ENCODE data around the gene SLC16A6.
"Not testable (repeated sequence)": the region's sequence is repeated elsewhere in the genome, so short reads cannot be mapped to it uniquely, and the experiment has no call there.

SLC16A6 gene

GRCh38 chr17:68231541-68231940 lies 59.4 kb downstream of the SLC16A6 start:
- TF ChIP-seq Cebpa-rat (IDR thresholded peaks at IDR 0.05) = no peak
- Histone ChIP-seq H3K4me2 (no peak overlapping the region), H3K9me3 (no peaks in the 10 kb centered on the region), H4K20me1 (no peaks in the 10 kb centered on the region), H3K27ac (no peak overlapping the region), H3K9ac (no peak overlapping the region), H3K4me3 (no peak overlapping the region), H3K36me3 (0 out of 2 replicates have a peak, but pooled peaks cover 23% of the 10 kb centered on the region), H3K27me3 (no peaks in the 10 kb centered on the region), H3K4me1 (peaks cover 45% of the 10 kb centered on the region)

DNA sequence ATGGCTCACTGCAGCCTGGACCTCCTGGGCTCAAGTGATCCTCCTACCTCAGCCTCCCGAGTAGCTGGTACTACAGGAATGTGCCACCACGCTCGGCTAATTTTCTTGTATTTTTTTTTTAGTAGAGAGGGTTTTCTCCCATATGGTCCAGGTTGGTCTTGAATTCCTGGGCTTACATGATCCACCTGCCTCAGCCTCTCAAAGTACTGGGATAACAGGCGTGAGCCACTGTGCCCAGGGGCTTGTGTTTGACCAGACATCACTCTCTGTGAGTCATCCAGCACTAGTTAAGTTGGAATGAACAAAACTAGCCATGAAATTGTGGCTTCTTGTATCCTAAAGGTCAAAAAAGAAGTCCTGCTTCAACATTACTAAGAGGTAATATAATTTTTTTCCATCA lies 59.8 kb downstream of the SLC16A6 start:
- 0 out of 2 replicates have a peak, but pooled peaks cover 27% of the 10 kb centered on the region for H3K36me3 ChIP-seq
- not testable (repeated sequence) for H3K4me3 ChIP-seq, H3K27me3 ChIP-seq, H3K9ac ChIP-seq, H4K20me1 ChIP-seq, H3K9me3 ChIP-seq, H3K4me2 ChIP-seq, H3K27ac ChIP-seq
- peaks cover 43% of the 10 kb centered on the region for H3K4me1 ChIP-seq

GRCh38 chr17:68229619-68230018 lies 61.3 kb downstream of the SLC16A6 start:
- no peaks in the 10 kb centered on the region for H3K27me3 ChIP-seq
- peaks cover 41% of the 10 kb centered on the region for H3K4me1 ChIP-seq
- H3K9ac ChIP-seq = no peak overlapping the region
- H3K36me3 ChIP-seq = 0 out of 2 replicates have a peak, but pooled peaks cover 31% of the 10 kb centered on the region
- H3K4me3 ChIP-seq = no peak overlapping the region
- no peak for TF ChIP-seq Cebpa-rat (IDR thresholded peaks at IDR 0.05)
- no peaks in the 10 kb centered on the region for H4K20me1 ChIP-seq
- H3K27ac ChIP-seq = peak overlapping the region; percentile 75; the same call in 1 of the 2 replicates
- H3K4me2 ChIP-seq = peak overlapping the region; percentile 67; the same call in 1 of the 2 replicates
- H3K9me3 ChIP-seq = no peaks in the 10 kb centered on the region

DNA sequence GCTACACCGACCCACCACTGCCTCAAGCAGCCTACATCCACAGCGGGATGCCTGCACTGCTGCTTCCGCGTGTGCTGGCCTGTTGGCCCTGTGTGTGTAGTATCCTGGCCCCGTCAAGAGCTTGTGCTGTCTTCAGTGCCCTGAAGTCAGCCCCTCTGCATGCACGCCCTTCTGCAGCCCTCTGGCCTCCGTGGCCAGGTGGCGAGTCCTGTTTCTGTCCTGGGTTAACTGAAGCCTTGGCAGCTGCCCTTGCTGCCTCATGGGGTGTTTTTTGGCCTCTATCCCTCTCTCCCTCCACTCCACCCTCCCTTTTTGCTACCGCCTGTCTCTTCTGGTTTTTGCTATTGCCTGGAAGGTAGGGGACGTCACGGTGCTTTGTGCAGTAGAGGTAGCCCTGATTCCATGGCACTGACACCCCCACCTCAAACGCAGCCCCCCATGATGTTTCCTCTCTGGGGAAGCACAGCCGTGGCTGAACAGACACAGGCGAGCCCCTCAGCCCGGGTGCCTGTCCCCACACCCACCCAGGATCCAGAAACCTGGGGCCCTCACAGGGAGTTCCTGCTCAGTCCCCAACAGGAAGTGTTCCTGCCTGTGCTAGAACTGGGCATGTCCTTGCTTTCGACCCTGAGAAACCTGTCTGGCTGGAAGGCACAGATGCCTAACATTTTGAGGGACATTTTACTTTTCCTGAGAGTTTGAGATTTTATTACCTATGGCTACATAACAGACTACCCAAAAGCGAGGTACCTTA lies 61.9 kb downstream of the SLC16A6 start:
- TF ChIP-seq Cebpa-rat (IDR thresholded peaks at IDR 0.05) = no peak
- peaks cover 41% of the 10 kb centered on the region for H3K4me1 ChIP-seq
- no peak overlapping the region for H3K4me3 ChIP-seq
- peak overlapping the region; percentile 75 for H3K27ac ChIP-seq
- H3K36me3 ChIP-seq = 0 out of 2 replicates have a peak, but pooled peaks cover 31% of the 10 kb centered on the region
- H3K9ac ChIP-seq = peak overlapping the region; percentile 53
- no peaks in the 10 kb centered on the region for H3K9me3 ChIP-seq
- no peaks in the 10 kb centered on the region for H4K20me1 ChIP-seq
- H3K27me3 ChIP-seq = no peaks in the 10 kb centered on the region
- H3K4me2 ChIP-seq = peak overlapping the region; percentile 67

- H3K36me3 ChIP-seq = 0 out of 2 replicates have a peak, but pooled peaks cover 31% of the 10 kb centered on the region
- H4K20me1 ChIP-seq, H3K4me3 ChIP-seq, H3K27me3 ChIP-seq, H3K9me3 ChIP-seq: not testable (repeated sequence)
- H3K4me2 ChIP-seq = peak overlapping the region; percentile 67
- peak overlapping the region; percentile 75; the same call in 1 of the 2 replicates for H3K27ac ChIP-seq
- H3K9ac ChIP-seq = peak overlapping the region; percentile 53; the same call in 1 of the 2 replicates
- peaks cover 40% of the 10 kb centered on the region for H3K4me1 ChIP-seq
Measured at GRCh38 chr17:68228039-68228680, 62.8 kb downstream of the SLC16A6 start.

DNA sequence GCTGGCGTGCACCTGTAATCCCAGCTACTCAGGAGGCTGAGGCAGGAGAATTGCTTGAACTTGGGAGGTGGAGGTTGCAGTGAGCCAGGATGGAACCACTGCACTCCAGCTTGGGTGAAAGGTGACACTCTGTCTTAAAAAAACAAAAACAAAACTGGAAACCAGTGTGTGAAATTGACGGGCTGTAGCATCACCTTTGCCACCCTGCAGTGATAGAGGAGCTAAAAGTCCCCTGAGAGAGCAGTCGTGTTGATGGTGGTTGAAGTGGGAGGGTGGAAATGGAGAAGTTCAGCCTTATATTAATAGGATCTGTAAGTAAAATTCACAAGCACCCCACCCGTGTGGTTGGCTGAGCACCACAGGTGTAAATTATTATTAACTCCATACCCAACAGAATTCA lies 65.9 kb downstream of the SLC16A6 start:
- Histone ChIP-seq H3K36me3 (peaks cover 36% of the 10 kb centered on the region), H3K4me2 (peak overlapping the region; percentile 56), H3K4me1 (peaks cover 40% of the 10 kb centered on the region)
- not testable (repeated sequence) for H3K27me3 ChIP-seq, H3K9me3 ChIP-seq, H3K27ac ChIP-seq, H3K9ac ChIP-seq, H4K20me1 ChIP-seq, H3K4me3 ChIP-seq

- Histone ChIP-seq H3K27ac (no peak overlapping the region), H3K27me3 (no peaks in the 10 kb centered on the region), H4K20me1 (no peaks in the 10 kb centered on the region; the same call in 1 of the 2 replicates), H3K4me2 (no peak overlapping the region), H3K4me1 (peaks cover 19% of the 10 kb centered on the region), H3K9ac (no peak overlapping the region), H3K9me3 (0 out of 2 replicates have a peak, but pooled peaks cover 8% of the 10 kb centered on the region), H3K36me3 (peaks cover 41% of the 10 kb centered on the region), H3K4me3 (no peak overlapping the region)
- TF ChIP-seq Cebpa-rat (IDR thresholded peaks at IDR 0.05) = no peak
Measured at GRCh38 chr17:68222606-68223005, 68.3 kb downstream of the SLC16A6 start.

DNA sequence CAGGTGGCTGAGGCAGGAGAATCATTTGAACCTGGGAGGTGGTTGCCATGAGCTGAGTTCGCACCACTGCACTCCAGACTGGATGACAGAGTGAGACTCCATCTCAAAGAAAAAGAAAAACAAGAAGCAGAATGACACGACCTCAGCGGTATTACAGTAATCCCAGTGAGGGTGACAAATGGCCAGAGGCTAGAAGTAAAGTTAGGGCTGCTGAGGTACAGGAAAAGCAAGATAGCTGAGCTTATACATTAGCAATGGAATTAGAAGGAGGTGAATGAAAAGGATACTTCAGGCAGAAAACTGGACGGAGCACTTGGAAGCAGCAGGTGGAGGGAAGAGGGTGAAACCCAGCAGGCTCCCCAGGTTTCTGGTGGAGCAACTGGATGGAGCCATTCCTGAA lies 69.1 kb downstream of the SLC16A6 start:
- H3K27ac ChIP-seq = no peak overlapping the region
- H4K20me1 ChIP-seq = no peaks in the 10 kb centered on the region; the same call in 1 of the 2 replicates
- no peak overlapping the region for H3K4me2 ChIP-seq
- TF ChIP-seq Cebpa-rat (IDR thresholded peaks at IDR 0.05) = no peak
- 0 out of 2 replicates have a peak, but pooled peaks cover 8% of the 10 kb centered on the region for H3K9me3 ChIP-seq
- no peak overlapping the region for H3K4me3 ChIP-seq
- peaks cover 19% of the 10 kb centered on the region for H3K4me1 ChIP-seq
- no peak overlapping the region for H3K9ac ChIP-seq
- peaks cover 35% of the 10 kb centered on the region for H3K36me3 ChIP-seq
- H3K27me3 ChIP-seq = no peaks in the 10 kb centered on the region

DNA sequence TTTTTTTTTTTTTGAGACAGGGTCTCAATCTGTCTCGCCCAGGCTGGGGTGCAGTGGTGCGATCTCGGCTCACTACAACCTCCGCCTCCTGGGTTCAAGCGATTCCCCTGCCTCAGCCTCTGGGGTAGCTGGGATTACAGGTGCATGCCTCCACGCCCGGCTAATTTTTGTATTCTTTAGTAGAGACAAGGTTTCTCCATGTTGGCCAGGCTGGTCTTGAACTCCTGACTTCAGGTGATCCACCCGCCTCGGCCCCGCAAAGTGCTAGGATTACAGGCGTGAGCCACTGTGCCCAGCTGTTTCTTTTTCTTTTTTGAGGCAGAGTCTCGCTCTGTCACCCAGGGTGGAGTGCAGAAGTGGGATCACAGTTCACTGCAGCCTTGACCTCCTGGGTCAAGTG lies 70.1 kb downstream of the SLC16A6 start:
- H3K27ac ChIP-seq, H3K9me3 ChIP-seq, H3K9ac ChIP-seq, H4K20me1 ChIP-seq, H3K4me2 ChIP-seq, H3K27me3 ChIP-seq, H3K4me3 ChIP-seq: not testable (repeated sequence)
- peaks cover 19% of the 10 kb centered on the region for H3K4me1 ChIP-seq
- peaks cover 27% of the 10 kb centered on the region for H3K36me3 ChIP-seq

GRCh38 chr17:68220186-68220585 lies 70.7 kb downstream of the SLC16A6 start:
- not testable (repeated sequence) for H3K9me3 ChIP-seq, H3K4me3 ChIP-seq, H4K20me1 ChIP-seq, H3K27me3 ChIP-seq, H3K27ac ChIP-seq, H3K9ac ChIP-seq, H3K4me2 ChIP-seq
- H3K4me1 ChIP-seq = peaks cover 13% of the 10 kb centered on the region
- H3K36me3 ChIP-seq = peaks cover 27% of the 10 kb centered on the region

GRCh38 chr17:68219429-68219828 lies 71.5 kb downstream of the SLC16A6 start:
- peaks cover 32% of the 10 kb centered on the region for H3K36me3 ChIP-seq
- H3K27ac ChIP-seq, H3K9me3 ChIP-seq, H3K27me3 ChIP-seq, H3K9ac ChIP-seq, H3K4me2 ChIP-seq, H4K20me1 ChIP-seq, H3K4me3 ChIP-seq: not testable (repeated sequence)
- H3K4me1 ChIP-seq = peaks cover 12% of the 10 kb centered on the region

Data from BLaER1 (cell line).